Mucosa of descending colon (tissue), 3 donors: ENCODE data around the gene KCNH8. TPM values are rescaled to one million over a fixed set of nuclear protein-coding genes. Genes with fewer than 3 reads are reported as not detected.

ENCODE experiments used
- ATAC-seq: fragments of 200-7000 bp; cut with Tn5 transposase; one replicate; pipeline ENCODE4 v1.9.1; 2020; ENCODE audit warnings: mild to moderate bottlenecking, moderate library complexity
- DNase-seq, 3 donors: peaks; one replicate each; pipeline ENCODE4 v3.0.0-alpha.2; 2020
- H3K36me3 ChIP-seq: fragments of 200-600 bp; one replicate; pipeline ENCODE4 v1.8.0; 2021; ENCODE audit warnings: low read depth, mild to moderate bottlenecking
- H3K4me1 ChIP-seq: fragments of 200-600 bp; one replicate; pipeline ENCODE4 v1.8.0; 2021; ENCODE audit warnings: low read depth, mild to moderate bottlenecking
- H3K4me3 ChIP-seq: fragments of 200-600 bp; one replicate; pipeline ENCODE4 v1.8.0; 2021; ENCODE audit warnings: mild to moderate bottlenecking
- H3K9me3 ChIP-seq: fragments of 200-600 bp; one replicate; pipeline ENCODE4 v1.8.0; 2021; ENCODE audit warnings: mild to moderate bottlenecking
- intact Hi-C, 2 donors: fragments of 100-400 bp; cut with DNase I in 1 of 2; cut with micrococcal nuclease in 1 of 2; formaldehyde crosslinking; loops; one replicate each; pipeline versions ENCODE4 v1.11.0 to v1.11.1; 2022; cut with DNase I, micrococcal nuclease
- total RNA-seq, 3 donors: library from RNA; stranded (reverse); fragmentation: NEBNext Ultra II Directional in 2 of 3; extraction: Animal tissue kit (Norgen Biotek cat#: 25700) in 2 of 3; gene quantifications; one replicate each; pipeline versions ENCODE4 v1.2.1 to v1.2.4, GENCODE V29; 2021 to 2023
- TF ChIP-seq, protein P1 (sequence below): fragments of 200-600 bp; IDR thresholded peaks from one replicate; pipeline ENCODE4 v1.8.0; 2022; ENCODE audit warnings: antibody characterized with exemption, mild to moderate bottlenecking
- donor health status: DM: no; HTN: no; CAD: no; lungs with moderate emphysema.
- donor health status: DM: no; HTN: no; CAD: no.
- donor health status: DM: no; HTN: yes; CAD: no.

Gene KCNH8
- total RNA-seq, 3 donors from 2014 or later = 1.0 to 1.3 (median 1.1) TPM

DNA sequence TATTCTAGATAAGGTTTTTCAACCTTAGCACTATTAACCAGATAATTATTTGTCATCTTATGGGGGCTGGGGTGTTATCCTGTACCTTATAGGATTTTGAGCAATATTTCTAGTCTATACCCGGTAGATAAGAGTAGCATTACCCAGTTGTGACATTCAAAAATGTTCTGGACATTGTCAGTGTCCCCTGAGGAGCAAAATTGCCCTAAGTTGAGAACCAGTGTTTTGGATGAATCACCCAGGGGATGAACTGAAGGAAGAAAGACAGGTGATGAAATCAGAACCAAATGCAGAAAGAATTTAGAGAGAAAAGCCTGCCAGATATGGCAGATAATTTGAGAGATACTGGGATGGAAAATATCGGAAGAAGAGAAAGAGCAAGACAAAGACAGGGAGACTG lies 58.2 kb downstream of the KCNH8 start:
- TF ChIP-seq, protein P1, sequence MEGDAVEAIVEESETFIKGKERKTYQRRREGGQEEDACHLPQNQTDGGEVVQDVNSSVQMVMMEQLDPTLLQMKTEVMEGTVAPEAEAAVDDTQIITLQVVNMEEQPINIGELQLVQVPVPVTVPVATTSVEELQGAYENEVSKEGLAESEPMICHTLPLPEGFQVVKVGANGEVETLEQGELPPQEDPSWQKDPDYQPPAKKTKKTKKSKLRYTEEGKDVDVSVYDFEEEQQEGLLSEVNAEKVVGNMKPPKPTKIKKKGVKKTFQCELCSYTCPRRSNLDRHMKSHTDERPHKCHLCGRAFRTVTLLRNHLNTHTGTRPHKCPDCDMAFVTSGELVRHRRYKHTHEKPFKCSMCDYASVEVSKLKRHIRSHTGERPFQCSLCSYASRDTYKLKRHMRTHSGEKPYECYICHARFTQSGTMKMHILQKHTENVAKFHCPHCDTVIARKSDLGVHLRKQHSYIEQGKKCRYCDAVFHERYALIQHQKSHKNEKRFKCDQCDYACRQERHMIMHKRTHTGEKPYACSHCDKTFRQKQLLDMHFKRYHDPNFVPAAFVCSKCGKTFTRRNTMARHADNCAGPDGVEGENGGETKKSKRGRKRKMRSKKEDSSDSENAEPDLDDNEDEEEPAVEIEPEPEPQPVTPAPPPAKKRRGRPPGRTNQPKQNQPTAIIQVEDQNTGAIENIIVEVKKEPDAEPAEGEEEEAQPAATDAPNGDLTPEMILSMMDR = no peak
- Histone ChIP-seq H3K36me3 (no peaks in the 10 kb centered on the region), H3K4me1 (no peaks in the 10 kb centered on the region), H3K4me3 (no peak overlapping the region), H3K9me3 (no peaks in the 10 kb centered on the region)
- ATAC-seq = no peak
- intact Hi-C loops = no loop called here
- no peak for DNase-seq

DNA sequence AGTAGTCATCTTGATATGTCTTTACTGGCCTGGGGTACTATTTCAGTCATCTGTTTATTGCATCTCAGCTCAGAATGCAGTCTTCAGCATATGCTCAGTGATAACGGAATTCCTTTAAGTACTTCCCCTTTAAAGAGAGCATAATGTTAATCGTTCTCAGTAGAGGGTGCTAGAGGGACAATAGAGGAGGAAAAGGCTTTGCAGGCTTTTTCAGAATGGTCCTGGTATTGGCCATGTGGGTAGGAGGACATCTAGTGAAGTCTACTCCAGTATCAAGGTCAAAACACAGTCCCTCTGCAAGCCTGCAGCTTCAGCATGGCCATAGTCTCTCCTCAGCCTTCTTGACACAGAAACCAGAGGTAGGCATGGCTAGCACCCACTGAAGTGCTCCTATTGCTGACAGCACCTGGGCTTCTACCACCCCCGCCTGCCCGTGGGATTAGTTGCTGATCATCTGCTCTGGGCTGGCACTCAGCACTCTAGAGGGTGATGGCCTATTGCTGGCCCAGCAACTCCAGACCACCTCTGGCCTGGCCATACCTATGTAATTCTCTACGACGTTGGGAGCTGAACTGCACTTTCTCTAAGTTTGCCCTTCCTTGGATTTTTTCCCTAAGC lies 65.4 kb downstream of the KCNH8 start:
- H3K4me3 ChIP-seq = no peak overlapping the region
- H3K9me3 ChIP-seq = no peaks in the 10 kb centered on the region
- H3K36me3 ChIP-seq = no peaks in the 10 kb centered on the region
- TF ChIP-seq, protein P1 = no peak
- ATAC-seq (peak; percentile 18), DNase-seq (peak in 1 of 3 donors; percentile 25)
- H3K4me1 ChIP-seq = no peaks in the 10 kb centered on the region
- intact Hi-C loops = no loop called here

DNA sequence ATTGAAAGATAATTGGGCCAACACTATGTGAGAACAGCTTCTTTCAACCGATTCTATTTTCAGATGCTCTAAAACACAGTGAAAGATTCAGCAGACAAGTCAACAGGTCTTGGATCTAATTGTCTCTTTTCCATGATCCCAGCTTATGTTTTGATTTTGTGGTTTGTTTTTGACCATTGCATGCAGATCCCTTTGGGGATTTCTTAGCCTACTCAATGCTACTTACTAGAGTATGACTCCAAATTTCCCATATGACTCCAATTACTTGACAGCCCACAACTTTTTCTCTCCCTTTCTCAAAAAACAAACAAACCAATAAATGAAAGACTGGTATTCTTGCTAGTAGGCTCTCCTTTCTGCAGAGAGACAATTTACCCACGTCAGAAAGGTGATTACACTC lies 67.1 kb downstream of the KCNH8 start:
- H3K9me3 ChIP-seq = no peaks in the 10 kb centered on the region
- TF ChIP-seq, protein P1 = no peak
- no peak overlapping the region for H3K4me3 ChIP-seq
- intact Hi-C loops = no loop called here
- no peaks in the 10 kb centered on the region for H3K36me3 ChIP-seq
- no peak for ATAC-seq
- no peaks in the 10 kb centered on the region for H3K4me1 ChIP-seq
- DNase-seq = no peak

DNA sequence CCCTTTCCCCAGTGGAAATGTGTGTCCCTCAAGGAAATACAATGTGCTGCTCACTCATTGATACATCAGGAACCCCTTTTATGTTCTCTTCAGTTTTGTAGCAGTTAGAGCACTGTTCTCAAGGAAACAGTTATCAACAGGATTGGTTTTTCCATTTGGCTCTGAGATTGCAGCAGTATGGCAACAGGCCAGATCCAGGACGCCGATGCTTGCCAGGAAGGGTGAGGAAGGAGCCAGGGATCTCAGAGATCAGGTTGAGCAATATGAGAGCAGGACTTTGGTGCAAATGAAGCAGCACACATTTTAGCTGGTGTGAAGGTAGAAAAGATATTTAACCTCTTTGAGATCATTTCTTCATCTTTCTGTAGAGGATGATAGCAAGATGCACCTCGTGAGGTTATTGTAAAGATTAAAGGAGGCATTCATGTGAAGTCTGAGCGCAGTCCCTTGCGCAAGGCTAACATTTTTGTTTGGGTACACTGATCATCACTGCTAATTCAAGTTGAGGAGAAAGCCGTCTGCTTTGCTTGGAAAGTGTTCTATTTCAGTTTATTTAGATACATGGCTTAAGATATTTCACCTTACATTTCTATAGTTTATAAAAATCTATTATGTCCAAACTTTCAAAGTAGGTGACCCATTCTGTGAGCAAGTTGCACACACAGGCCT lies 68.5 kb downstream of the KCNH8 start:
- TF ChIP-seq, protein P1 = no peak
- Histone ChIP-seq H3K4me1 (no peaks in the 10 kb centered on the region), H3K36me3 (no peaks in the 10 kb centered on the region), H3K9me3 (no peaks in the 10 kb centered on the region), H3K4me3 (no peak overlapping the region)
- peak; percentile 23 for ATAC-seq
- DNase-seq = peak in 2 of 3 donors; percentile 5 to 22
- intact Hi-C loops = no loop called here

DNA sequence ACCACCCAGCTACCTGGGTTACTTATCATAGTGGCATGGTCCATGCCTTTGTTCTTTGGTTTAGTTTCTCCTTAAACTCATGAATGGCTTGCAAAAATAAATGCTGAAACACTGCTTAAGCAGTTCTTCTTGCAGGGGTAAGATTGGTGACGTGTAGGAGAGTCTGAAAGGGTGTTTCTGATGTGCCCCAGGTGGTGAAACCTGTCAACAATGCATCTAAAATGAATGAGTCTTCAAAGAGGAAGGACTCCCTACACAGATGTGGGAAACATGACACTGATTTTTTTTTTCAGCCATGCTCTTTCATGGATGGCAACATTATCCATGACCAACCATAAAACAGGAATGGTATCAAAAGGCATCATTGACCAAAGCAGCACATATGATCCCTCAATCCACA lies 72.0 kb downstream of the KCNH8 start:
- intact Hi-C loops = no loop called here
- TF ChIP-seq, protein P1 = no peak
- ATAC-seq (no peak), DNase-seq (no peak)
- no peak overlapping the region for H3K4me3 ChIP-seq
- no peaks in the 10 kb centered on the region for H3K4me1 ChIP-seq
- no peaks in the 10 kb centered on the region for H3K36me3 ChIP-seq
- no peaks in the 10 kb centered on the region for H3K9me3 ChIP-seq
